HepG2 (cell line): Measurements from ENCODE around the gene CMTM8. TPM values are rescaled to one million over a fixed set of nuclear protein-coding genes. Genes with fewer than 3 reads are reported as not detected.

ENCODE experiments used
- ARNTL ChIP-seq: sonication (generic); formaldehyde crosslinking; IDR thresholded peaks from 2 replicates; pipeline ENCODE4 v1.4.0; 2020; ENCODE audit warnings: mild to moderate bottlenecking, missing genetic modification reagents
- ATF1 ChIP-seq: IDR thresholded peaks from 2 replicates; pipeline ENCODE4 v1.6.1; 2016; ENCODE audit warnings: mild to moderate bottlenecking, control low read depth
- CAMTA2 ChIP-seq: sonication (generic); formaldehyde crosslinking; IDR thresholded peaks from 2 replicates; pipeline ENCODE4 v1.4.0; 2020; ENCODE audit warnings: mild to moderate bottlenecking, missing genetic modification reagents, borderline replicate concordance
- CC2D1A ChIP-seq: sonication (generic); formaldehyde crosslinking; IDR thresholded peaks from 2 replicates; pipeline ENCODE4 v1.8.1; 2023; ENCODE audit warnings: mild to moderate bottlenecking, missing genetic modification reagents
- ETV5 ChIP-seq: IDR thresholded peaks from 2 replicates; pipeline ENCODE4 v1.6.1; 2018; ENCODE audit warnings: missing biosample characterization, missing genetic modification reagents, inconsistent platforms, borderline replicate concordance
- FOXP1 ChIP-seq, 2 experiments: fragments of 450-650 bp in 1 of 2; IDR thresholded peaks; 2 replicates each; pipeline ENCODE4 v1.6.1; 2017 to 2018; ENCODE audit warnings: antibody characterized with exemption in 1 of 2
- GFI1 ChIP-seq: sonication (generic); formaldehyde crosslinking; IDR thresholded peaks from 2 replicates; pipeline ENCODE4 v1.5.0; 2020; ENCODE audit warnings: missing genetic modification reagents, mild to moderate bottlenecking, borderline replicate concordance
- KDM5A ChIP-seq: fragments of 200-600 bp; sonication (generic); IDR thresholded peaks from 2 replicates; pipeline ENCODE4 v1.7.0; 2018; ENCODE audit warnings: antibody characterized with exemption, mild to moderate bottlenecking, low read length, borderline replicate concordance
- KMT2A ChIP-seq: sonication (generic); formaldehyde crosslinking; IDR thresholded peaks from 2 replicates; pipeline ENCODE4 v1.4.0; 2020; ENCODE audit warnings: missing genetic modification reagents
- MBNL3 ChIP-seq: fragments of 250-450 bp; sonication (Bioruptor Pico); conservative IDR thresholded peaks from 2 replicates; pipeline ENCODE4 v1.8.0; 2022; ENCODE audit warnings: mild to moderate bottlenecking, inconsistent platforms
- RFX1 ChIP-seq: fragments of 450-650 bp; IDR thresholded peaks from 2 replicates; pipeline ENCODE4 v1.6.1; 2017
- SMAD3 ChIP-seq: sonication (generic); formaldehyde crosslinking; IDR thresholded peaks from 2 replicates; pipeline ENCODE4 v1.4.0; 2020; ENCODE audit warnings: missing genetic modification reagents
- TAF15 ChIP-seq: fragments of 200-400 bp; formaldehyde crosslinking; IDR thresholded peaks from one replicate; pipeline ENCODE4 v1.6.1; 2018; ENCODE audit warnings: mild to moderate bottlenecking, low read depth, low read length; ENCODE audit not compliant: poor library complexity, severe bottlenecking
- THAP11 ChIP-seq: IDR thresholded peaks from 2 replicates; pipeline ENCODE4 v1.6.1; 2016; ENCODE audit warnings: missing biosample characterization, missing genetic modification reagents
- ZFP41 ChIP-seq: sonication (generic); formaldehyde crosslinking; IDR thresholded peaks from 2 replicates; pipeline ENCODE4 v1.4.0; 2020; ENCODE audit warnings: mild to moderate bottlenecking, missing genetic modification reagents, borderline replicate concordance
- ZNF235 ChIP-seq: sonication (generic); formaldehyde crosslinking; IDR thresholded peaks from 2 replicates; pipeline ENCODE4 v1.8.1; 2023; ENCODE audit warnings: mild to moderate bottlenecking, missing genetic modification reagents, borderline replicate concordance
- ZNF337 ChIP-seq: sonication (generic); formaldehyde crosslinking; IDR thresholded peaks from 2 replicates; pipeline ENCODE4 v1.5.1; 2020; ENCODE audit warnings: missing genetic modification reagents, low read depth, mild to moderate bottlenecking, borderline replicate concordance
- ZNF501 ChIP-seq: sonication (generic); formaldehyde crosslinking; IDR thresholded peaks from 2 replicates; pipeline ENCODE4 v1.5.1; 2020; ENCODE audit warnings: mild to moderate bottlenecking, moderate library complexity, missing genetic modification reagents
- ZNF672 ChIP-seq: sonication (generic); formaldehyde crosslinking; IDR thresholded peaks from 2 replicates; pipeline ENCODE4 v1.8.1; 2022; ENCODE audit warnings: missing genetic modification reagents
- ZNF773 ChIP-seq: sonication (generic); formaldehyde crosslinking; IDR thresholded peaks from 2 replicates; pipeline ENCODE4 v1.4.0; 2020; ENCODE audit warnings: missing genetic modification reagents, borderline replicate concordance
- ZNF782 ChIP-seq: sonication (generic); formaldehyde crosslinking; IDR thresholded peaks from 2 replicates; pipeline ENCODE4 v1.4.0; 2020; ENCODE audit warnings: missing genetic modification reagents, mild to moderate bottlenecking, borderline replicate concordance
- polyA plus RNA-seq, 8 experiments: library from polyadenylated mRNA; depleted of rRNA in 3 of 8; stranded (reverse) in 7 of 8; unstranded in 1 of 8; fragments of >200 nt; fragmentation: Illumina TruSeq in 4 of 8; extraction: Trizol in 4 of 8; gene quantifications; 2 replicates each; pipeline versions ENCODE4 v1.2.1 to v1.2.3, GENCODE V29; 2011 to 2016; ENCODE audit warnings: low read depth in 4 of 8, missing spikeins in 1 of 8, mixed read lengths in 1 of 8; ENCODE audit not compliant: insufficient read depth in 1 of 8
- total RNA-seq, 5 experiments: library from RNA; depleted of rRNA; stranded (reverse); fragments of >200 nt; fragmentation: Illumina TruSeq; extraction: Trizol; gene quantifications; 2 replicates each; pipeline ENCODE4 v1.2.3, GENCODE V29; 2016; ENCODE audit warnings: low read depth in 1 of 5
- TF ChIP-seq, protein P1 (sequence below): sonication (generic); formaldehyde crosslinking; IDR thresholded peaks from 2 replicates; pipeline ENCODE4 v1.5.0; 2020; ENCODE audit warnings: missing genetic modification reagents, mild to moderate bottlenecking, borderline replicate concordance
- TF ChIP-seq, protein P2 (sequence below): sonication (generic); formaldehyde crosslinking; IDR thresholded peaks from 2 replicates; pipeline ENCODE4 v1.5.1; 2020; ENCODE audit warnings: missing genetic modification reagents, mild to moderate bottlenecking, borderline replicate concordance
- TF ChIP-seq, protein P3 (sequence below): sonication (generic); formaldehyde crosslinking; IDR thresholded peaks from 2 replicates; pipeline ENCODE4 v1.5.1; 2020; ENCODE audit warnings: missing genetic modification reagents, mild to moderate bottlenecking, borderline replicate concordance
- TF ChIP-seq, protein P4 (sequence below): sonication (generic); formaldehyde crosslinking; IDR thresholded peaks from 2 replicates; pipeline ENCODE4 v1.5.0; 2020; ENCODE audit warnings: missing genetic modification reagents, mild to moderate bottlenecking, borderline replicate concordance
- TF ChIP-seq, protein P5 (sequence below): sonication (generic); formaldehyde crosslinking; IDR thresholded peaks from 2 replicates; pipeline ENCODE4 v1.4.0; 2020; ENCODE audit warnings: missing genetic modification reagents; ENCODE audit errors: not compliant biosample characterization
- TF ChIP-seq, protein P6 (sequence below): sonication (generic); formaldehyde crosslinking; IDR thresholded peaks from 2 replicates; pipeline ENCODE4 v1.4.0; 2020; ENCODE audit warnings: mild to moderate bottlenecking, missing genetic modification reagents

The CMTM8 gene
- total and polyA plus RNA-seq, 2 of the 13 experiments (the other 11 are each of a cell fraction or from before 2014, with no cell fraction given) = 8.9 to 15.8 TPM

DNA sequence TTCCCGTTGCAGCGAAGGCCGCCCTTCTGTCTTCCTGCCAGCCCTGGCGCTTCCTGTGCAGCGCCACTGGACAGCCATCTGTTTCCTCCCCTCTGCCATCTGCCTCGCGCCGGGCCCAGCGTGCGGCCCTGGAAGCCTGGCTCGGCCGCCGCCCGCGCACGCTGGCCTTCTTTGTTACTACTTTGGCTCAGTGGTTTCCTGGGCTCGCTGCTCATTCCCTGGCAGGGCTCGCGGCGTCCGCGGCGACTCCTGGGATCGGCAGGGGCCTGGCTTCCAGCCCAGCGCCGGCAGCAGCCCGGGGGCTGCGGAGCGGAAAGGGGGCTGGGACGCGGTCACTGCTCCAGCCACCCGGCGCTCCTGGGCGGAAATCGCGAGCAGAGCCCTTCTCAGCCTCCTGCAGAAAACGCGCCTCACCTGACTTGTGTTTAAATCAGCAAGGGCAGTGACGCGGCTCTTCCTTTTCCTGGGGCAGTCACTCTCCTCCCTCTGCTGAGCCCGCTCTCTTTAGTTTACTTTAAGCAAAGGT is 163.1 kb downstream of the CMTM8 start (continued):
- TF ChIP-seq FOXP1 (IDR thresholded peaks at IDR 0.05) (no peak), FOXP1 (CRISPR knock-in tag; IDR thresholded peaks at IDR 0.05) (no peak), ARNTL (CRISPR knock-in tag) (no peak), ZNF501 (CRISPR knock-in tag) (peak; percentile 97), ZFP41 (CRISPR knock-in tag) (no peak), MBNL3 (no peak), KMT2A (CRISPR knock-in tag) (peak; percentile 95), ZNF235 (CRISPR knock-in tag) (peak; percentile 79; the same call in 1 of the 2 replicates), SMAD3 (CRISPR knock-in tag) (no peak), RFX1 (no peak), CC2D1A (CRISPR knock-in tag) (no peak), GFI1 (CRISPR knock-in tag) (peak; percentile 78), ETV5 (CRISPR knock-in tag) (peak; percentile 63; the same call in 1 of the 2 replicates), ZNF337 (CRISPR knock-in tag) (peak; percentile 56; the same call in 1 of the 2 replicates), ZNF672 (CRISPR knock-in tag) (no peak), CAMTA2 (no peak), THAP11 (CRISPR knock-in tag) (peak; percentile 73), TAF15 (no peak), ZNF782 (CRISPR knock-in tag) (peak; percentile 87; the same call in 1 of the 2 replicates), KDM5A (no peak), ZNF773 (CRISPR knock-in tag) (no peak), ATF1 (CRISPR knock-in tag) (no peak)
- TF ChIP-seq, protein P1, sequence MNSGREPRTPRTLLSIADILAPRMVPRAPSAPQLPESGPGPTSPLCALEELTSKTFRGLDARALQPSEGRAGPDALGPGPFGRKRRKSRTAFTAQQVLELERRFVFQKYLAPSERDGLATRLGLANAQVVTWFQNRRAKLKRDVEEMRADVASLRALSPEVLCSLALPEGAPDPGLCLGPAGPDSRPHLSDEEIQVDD (CRISPR knock-in tag) = peak; percentile 57; the same call in 1 of the 2 replicates
- TF ChIP-seq, protein P2, sequence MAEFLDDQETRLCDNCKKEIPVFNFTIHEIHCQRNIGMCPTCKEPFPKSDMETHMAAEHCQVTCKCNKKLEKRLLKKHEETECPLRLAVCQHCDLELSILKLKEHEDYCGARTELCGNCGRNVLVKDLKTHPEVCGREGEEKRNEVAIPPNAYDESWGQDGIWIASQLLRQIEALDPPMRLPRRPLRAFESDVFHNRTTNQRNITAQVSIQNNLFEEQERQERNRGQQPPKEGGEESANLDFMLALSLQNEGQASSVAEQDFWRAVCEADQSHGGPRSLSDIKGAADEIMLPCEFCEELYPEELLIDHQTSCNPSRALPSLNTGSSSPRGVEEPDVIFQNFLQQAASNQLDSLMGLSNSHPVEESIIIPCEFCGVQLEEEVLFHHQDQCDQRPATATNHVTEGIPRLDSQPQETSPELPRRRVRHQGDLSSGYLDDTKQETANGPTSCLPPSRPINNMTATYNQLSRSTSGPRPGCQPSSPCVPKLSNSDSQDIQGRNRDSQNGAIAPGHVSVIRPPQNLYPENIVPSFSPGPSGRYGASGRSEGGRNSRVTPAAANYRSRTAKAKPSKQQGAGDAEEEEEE (CRISPR knock-in tag) = no peak
- TF ChIP-seq, protein P3, sequence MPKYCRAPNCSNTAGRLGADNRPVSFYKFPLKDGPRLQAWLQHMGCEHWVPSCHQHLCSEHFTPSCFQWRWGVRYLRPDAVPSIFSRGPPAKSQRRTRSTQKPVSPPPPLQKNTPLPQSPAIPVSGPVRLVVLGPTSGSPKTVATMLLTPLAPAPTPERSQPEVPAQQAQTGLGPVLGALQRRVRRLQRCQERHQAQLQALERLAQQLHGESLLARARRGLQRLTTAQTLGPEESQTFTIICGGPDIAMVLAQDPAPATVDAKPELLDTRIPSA = no peak; the same call in 1 of the 2 replicates
- TF ChIP-seq, protein P4, sequence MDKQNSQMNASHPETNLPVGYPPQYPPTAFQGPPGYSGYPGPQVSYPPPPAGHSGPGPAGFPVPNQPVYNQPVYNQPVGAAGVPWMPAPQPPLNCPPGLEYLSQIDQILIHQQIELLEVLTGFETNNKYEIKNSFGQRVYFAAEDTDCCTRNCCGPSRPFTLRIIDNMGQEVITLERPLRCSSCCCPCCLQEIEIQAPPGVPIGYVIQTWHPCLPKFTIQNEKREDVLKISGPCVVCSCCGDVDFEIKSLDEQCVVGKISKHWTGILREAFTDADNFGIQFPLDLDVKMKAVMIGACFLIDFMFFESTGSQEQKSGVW (CRISPR knock-in tag) = no peak
- TF ChIP-seq, protein P5, sequence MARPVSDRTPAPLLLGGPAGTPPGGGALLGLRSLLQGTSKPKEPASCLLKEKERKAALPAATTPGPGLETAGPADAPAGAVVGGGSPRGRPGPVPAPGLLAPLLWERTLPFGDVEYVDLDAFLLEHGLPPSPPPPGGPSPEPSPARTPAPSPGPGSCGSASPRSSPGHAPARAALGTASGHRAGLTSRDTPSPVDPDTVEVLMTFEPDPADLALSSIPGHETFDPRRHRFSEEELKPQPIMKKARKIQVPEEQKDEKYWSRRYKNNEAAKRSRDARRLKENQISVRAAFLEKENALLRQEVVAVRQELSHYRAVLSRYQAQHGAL (CRISPR knock-in tag) = no peak
- TF ChIP-seq, protein P6, sequence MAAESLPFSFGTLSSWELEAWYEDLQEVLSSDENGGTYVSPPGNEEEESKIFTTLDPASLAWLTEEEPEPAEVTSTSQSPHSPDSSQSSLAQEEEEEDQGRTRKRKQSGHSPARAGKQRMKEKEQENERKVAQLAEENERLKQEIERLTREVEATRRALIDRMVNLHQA = no peak
